Common myeloid progenitor, CD34-positive (primary cell): ENCODE results near the gene PDCD7.

Experiments
- CTCF ChIA-PET: fragments of 350-600 bp; sonication (Branson Sonifier 250); formaldehyde crosslinking; loops from one replicate; lab custom pipeline; 2021; ENCODE audit warnings: antibody characterized with exemption; lab: Charles Lee
- POLR2A ChIA-PET: fragments of 350-600 bp; sonication (Branson Sonifier 250); formaldehyde crosslinking; loops from one replicate; lab custom pipeline; 2021; ENCODE audit warnings: antibody characterized with exemption; lab: Charles Lee
- DNase-seq, 3 donors: peaks; one replicate each; pipeline versions ENCODE4 v3.0.0 to v3.0.0-alpha.2; 2013
- H3K27ac ChIP-seq, 2 experiments: 1 replicate in 1 of 2; 2 replicates in 1 of 2; pipeline ENCODE4 v1.7.0; 2013; ENCODE audit warnings: inconsistent platforms in 2 of 2, low read length in 2 of 2, mild to moderate bottlenecking in 2 of 2, low read depth in 1 of 2, moderate library complexity in 1 of 2; ENCODE audit not compliant: severe bottlenecking in 2 of 2, insufficient read depth in 1 of 2, poor library complexity in 1 of 2
- H3K27me3 ChIP-seq, 5 experiments: replicated peaks in 2 of 5; 1 replicate in 3 of 5; 2 replicates in 2 of 5; pipeline versions ENCODE4 v1.6.1 to v1.7.0; 2013; ENCODE audit warnings: low read length in 4 of 5, mild to moderate bottlenecking in 2 of 5, moderate library complexity in 2 of 5, inconsistent platforms in 1 of 5; ENCODE audit not compliant: insufficient read depth in 5 of 5, control insufficient read depth in 4 of 5
- H3K36me3 ChIP-seq, 4 experiments: 1 replicate in 2 of 4; 2 replicates in 2 of 4; pipeline versions ENCODE4 v1.6.1 to v1.7.0; 2013; ENCODE audit warnings: low read length in 3 of 4, control low read depth in 1 of 4, mild to moderate bottlenecking in 1 of 4; ENCODE audit not compliant: control insufficient read depth in 4 of 4, insufficient read depth in 4 of 4
- H3K4me1 ChIP-seq, 4 experiments: 1 replicate in 3 of 4; 2 replicates in 1 of 4; pipeline versions ENCODE4 v1.6.1 to v1.7.1; 2013; ENCODE audit warnings: low read length in 3 of 4, mild to moderate bottlenecking in 3 of 4, control low read depth in 1 of 4, inconsistent platforms in 1 of 4, moderate library complexity in 1 of 4; ENCODE audit not compliant: control insufficient read depth in 4 of 4, insufficient read depth in 4 of 4; ENCODE audit errors: control extremely low read depth in 1 of 4
- H3K4me3 ChIP-seq, 7 experiments: 1 replicate in 4 of 7; 2 replicates in 3 of 7; pipeline versions ENCODE4 v1.5.1 to v1.7.0; 2013; ENCODE audit warnings: mild to moderate bottlenecking in 7 of 7, low read length in 6 of 7, moderate library complexity in 6 of 7, inconsistent platforms in 2 of 7, low read depth in 2 of 7, control low read depth in 1 of 7; ENCODE audit not compliant: insufficient read depth in 4 of 7, control insufficient read depth in 1 of 7; ENCODE audit errors: extremely low read depth in 1 of 7
- H3K9me3 ChIP-seq, 5 experiments: 1 replicate in 4 of 5; 2 replicates in 1 of 5; pipeline versions ENCODE4 v1.6.1 to v1.7.1; 2013; ENCODE audit warnings: low read length in 4 of 5, mild to moderate bottlenecking in 2 of 5, inconsistent platforms in 1 of 5, low read depth in 1 of 5, moderate library complexity in 1 of 5; ENCODE audit not compliant: control insufficient read depth in 4 of 5, insufficient read depth in 2 of 5; ENCODE audit errors: control extremely low read depth in 1 of 5
- WGBS: methylation state at CpG from one replicate; pipeline ENCODE4 v1.1.5; 2013; ENCODE audit not compliant: insufficient coverage; 5-methylcytosine and 5-hydroxymethylcytosine counted together

The PDCD7 gene

GRCh38 chr15:65106011-65106590 lies 27.5 kb downstream of the PDCD7 start:
- POLR2A ChIA-PET: no interaction called here
- Histone ChIP-seq H3K36me3 (peaks cover 2 to 25% (median 22%) of the 10 kb centered on the region in 4 experiments), H3K27ac (no peak overlapping the region), H3K4me1 (peaks cover 0 to 4% (median 0%) of the 10 kb centered on the region in 4 experiments), H3K9me3 (no peaks in the 10 kb centered on the region), H3K4me3 (no peak overlapping the region), H3K27me3 (no peaks in the 10 kb centered on the region)
- CTCF ChIA-PET: interaction anchor here (0.9 to 1.4 kb wide), 3 partner anchors 9 to 125 kb away, joined by 3 to 5 read pairs (median 3); partner anchors contain the start of gene UBAP1L
- no peak for DNase-seq
- 97% methylated on average over 3 of the region's 6 CpGs for WGBS

GRCh38 chr15:65105038-65105437 lies 28.6 kb downstream of the PDCD7 start:
- Histone ChIP-seq H3K4me3 (no peak overlapping the region), H3K36me3 (peaks cover 0 to 31% (median 27%) of the 10 kb centered on the region in 4 experiments), H3K27ac (no peak overlapping the region), H3K4me1 (peaks cover 0 to 4% (median 0%) of the 10 kb centered on the region in 4 experiments), H3K9me3 (no peaks in the 10 kb centered on the region), H3K27me3 (no peaks in the 10 kb centered on the region)
- WGBS: 100% methylated on average over 4 of the region's 5 CpGs
- DNase-seq: no peak
- POLR2A ChIA-PET: no interaction called here
- CTCF ChIA-PET: interaction anchor here (0.8 to 15.0 kb wide), 5 partner anchors 10 to 69 kb away, joined by 3 to 142 read pairs (median 3); partner anchors contain the start of gene UBAP1L

GRCh38 chr15:65102912-65103311 lies 30.7 kb downstream of the PDCD7 start:
- Histone ChIP-seq H3K27me3 (no peaks in the 10 kb centered on the region), H3K27ac (no peak overlapping the region), H3K9me3 (no peaks in the 10 kb centered on the region), H3K36me3 (peaks cover 4 to 49% (median 41%) of the 10 kb centered on the region in 4 experiments), H3K4me3 (no peak overlapping the region), H3K4me1 (peaks cover 0 to 4% (median 0%) of the 10 kb centered on the region in 4 experiments)
- CTCF ChIA-PET: interaction anchor here (1.1 to 15.0 kb wide), 10 partner anchors 9 to 71 kb away, joined by 3 to 142 read pairs (median 4); partner anchors contain the start of gene KBTBD13
- 93% methylated on average over 3 of the region's 3 CpGs for WGBS
- POLR2A ChIA-PET: interaction anchor here (0.6 kb wide), 1 partner anchor 59 kb away, joined by 3 read pairs; no protein-coding TSS in a partner anchor
- no peak for DNase-seq

- ChIA-PET POLR2A (interaction anchor here (0.6 kb wide), 1 partner anchor 58 kb away, joined by 3 read pairs; no protein-coding TSS in a partner anchor), CTCF (interaction anchor here (1.0 to 15.0 kb wide), 19 partner anchors 8 to 77 kb away, joined by 3 to 142 read pairs (median 6); partner anchors contain the start of genes KBTBD13 and UBAP1L)
Observed at GRCh38 chr15:65101891-65102708, 31.5 kb downstream of the PDCD7 start.

GRCh38 chr15:65101411-65101890 lies 32.2 kb downstream of the PDCD7 start:
- peak; percentile 57 to 79 (median 71) for DNase-seq
- ChIA-PET CTCF (interaction anchor here (1.0 to 15.0 kb wide), 17 partner anchors 9 to 78 kb away, joined by 3 to 142 read pairs (median 6); partner anchors contain the start of genes KBTBD13 and UBAP1L), POLR2A (no interaction called here)
- H3K9me3 ChIP-seq: no peaks in the 10 kb centered on the region
- 49% methylated on average over 9 of the region's 9 CpGs for WGBS
- H3K27me3 ChIP-seq: no peaks in the 10 kb centered on the region
- H3K4me1 ChIP-seq: peaks cover 0 to 4% (median 0%) of the 10 kb centered on the region in 4 experiments
- no peak overlapping the region for H3K27ac ChIP-seq
- H3K36me3 ChIP-seq: peaks cover 4 to 57% (median 46%) of the 10 kb centered on the region in 4 experiments
- H3K4me3 ChIP-seq: no peak overlapping the region

More at GRCh38 chr15:65101891-65102708, 31.5 kb downstream of the PDCD7 start:
- peaks cover 4 to 56% (median 46%) of the 10 kb centered on the region in 4 experiments for H3K36me3 ChIP-seq
- H3K27me3 ChIP-seq: no peaks in the 10 kb centered on the region
- H3K27ac ChIP-seq: no peak overlapping the region
- WGBS: 90% methylated on average over 64 of the region's 75 CpGs
- H3K4me3 ChIP-seq: no peak overlapping the region
- H3K4me1 ChIP-seq: peaks cover 0 to 4% (median 0%) of the 10 kb centered on the region in 4 experiments
- no peaks in the 10 kb centered on the region for H3K9me3 ChIP-seq
- no peak for DNase-seq

GRCh38 chr15:65100442-65100841 lies 33.2 kb downstream of the PDCD7 start:
- Histone ChIP-seq H3K27ac (no peak overlapping the region), H3K9me3 (no peaks in the 10 kb centered on the region), H3K4me3 (no peak overlapping the region), H3K4me1 (no peaks in the 10 kb centered on the region), H3K36me3 (peaks cover 4 to 50% (median 39%) of the 10 kb centered on the region in 4 experiments), H3K27me3 (no peaks in the 10 kb centered on the region)
- WGBS: 92% methylated on average over 4 of the region's 7 CpGs
- DNase-seq: no peak
- ChIA-PET POLR2A (no interaction called here), CTCF (interaction anchor here (1.4 to 15.0 kb wide), 9 partner anchors 10 to 66 kb away, joined by 3 to 142 read pairs (median 9); partner anchors contain the start of genes KBTBD13 and UBAP1L)
